ENCODE data around the gene OLFML2B.

OLFML2B gene

GRCh38 chr1:162040001-162040400 lies 16.3 kb upstream of the OLFML2B start:
- CTCF ChIA-PET, result interaction anchor here (1.9 to 4.8 kb wide), 2 partner anchors 16 to 247 kb away, joined by 5 to 26 read pairs; no protein-coding TSS in a partner anchor

GRCh38 chr1:162038624-162039023 lies 15.0 kb upstream of the OLFML2B start:
- CTCF ChIA-PET, result interaction anchor here (1.3 to 10.1 kb wide), 9 partner anchors 12 to 551 kb away, joined by 4 to 236 read pairs (median 12); partner anchors contain the start of gene OLFML2B
- DNase-seq (ENCODE audit: extremely low spot score), result no peak
- POLR2A ChIA-PET, result no interaction called here

More at GRCh38 chr1:162040001-162040400, 16.3 kb upstream of the OLFML2B start:
- POLR2A ChIA-PET, result no interaction called here
- TF ChIP-seq CTCF (IDR thresholded peaks at IDR 0.05; ENCODE audit: control extremely low read depth, extremely low read depth, low read depth, missing control alignments), result no peak
- DNase-seq (ENCODE audit: extremely low spot score), result no peak

GRCh38 chr1:162036163-162036562 lies 12.5 kb upstream of the OLFML2B start:
- no peak for DNase-seq (ENCODE audit: extremely low spot score)
- ChIA-PET CTCF (interaction anchor here (0.9 to 10.1 kb wide), 14 partner anchors 14 to 551 kb away, joined by 3 to 236 read pairs (median 7); partner anchors contain the start of genes DUSP12 and NOS1AP), POLR2A (interaction anchor here (0.5 kb wide), 1 partner anchor 275 kb away, joined by 5 read pairs; no protein-coding TSS in a partner anchor)
- TF ChIP-seq CTCF (IDR thresholded peaks at IDR 0.05; ENCODE audit: control extremely low read depth, extremely low read depth, low read depth, missing control alignments), result no peak

More at GRCh38 chr1:162038624-162039023, 15.0 kb upstream of the OLFML2B start:
- TF ChIP-seq CTCF (IDR thresholded peaks at IDR 0.05; ENCODE audit: control extremely low read depth, extremely low read depth, low read depth, missing control alignments), result no peak

GRCh38 chr1:162035241-162035640 lies 11.6 kb upstream of the OLFML2B start:
- ChIA-PET CTCF (interaction anchor here (0.9 to 10.1 kb wide), 6 partner anchors 15 to 550 kb away, joined by 3 to 236 read pairs (median 8); no protein-coding TSS in a partner anchor), POLR2A (no interaction called here)
- no peak for TF ChIP-seq CTCF (IDR thresholded peaks at IDR 0.05; ENCODE audit: control extremely low read depth, extremely low read depth, low read depth, missing control alignments)
- DNase-seq (ENCODE audit: extremely low spot score), result no peak

GRCh38 chr1:162033428-162033827 lies 9.8 kb upstream of the OLFML2B start:
- ChIA-PET CTCF (interaction anchor here (0.6 to 10.1 kb wide), 5 partner anchors 23 to 719 kb away, joined by 3 to 236 read pairs (median 5); no protein-coding TSS in a partner anchor), POLR2A (no interaction called here)
- no peak for TF ChIP-seq CTCF (IDR thresholded peaks at IDR 0.05; ENCODE audit: control extremely low read depth, extremely low read depth, low read depth, missing control alignments)
- no peak for DNase-seq (ENCODE audit: extremely low spot score)

GRCh38 chr1:162030759-162031280 lies 7.2 kb upstream of the OLFML2B start:
- no peak for TF ChIP-seq CTCF (IDR thresholded peaks at IDR 0.05; ENCODE audit: control extremely low read depth, extremely low read depth, low read depth, missing control alignments)
- CTCF ChIA-PET, result interaction anchor here (10.1 kb wide), 1 partner anchor 238 kb away, joined by 236 read pairs; no protein-coding TSS in a partner anchor
- POLR2A ChIA-PET, result no interaction called here
- DNase-seq (ENCODE audit: extremely low spot score), result no peak
